GM12892 (cell line): Measurements from ENCODE around the gene FLCN.

Source experiments
- DNase-seq: peaks from one replicate; pipeline ENCODE4 v3.0.0; 2011; ENCODE audit not compliant: insufficient read length
- FAIRE-seq: peaks from 2 replicates; lab custom pipeline; 2011; peaks lifted over from hg19 to GRCh38; lab: Jason Lieb, UNC
- POLR2A ChIP-seq: IDR thresholded peaks from 2 replicates; pipeline ENCODE4 v1.6.1; 2011; ENCODE audit warnings: low read depth, low read length, control low read depth
- POLR2AphosphoS5 ChIP-seq: IDR thresholded peaks from 2 replicates; pipeline ENCODE4 v1.6.1; 2011; ENCODE audit warnings: low read depth, low read length, control low read depth
- TAF1 ChIP-seq: IDR thresholded peaks from 2 replicates; pipeline ENCODE4 v1.6.1; 2011; ENCODE audit warnings: low read depth, mild to moderate bottlenecking, control low read depth, low read length, borderline replicate concordance

The FLCN gene

GRCh38 chr17:17167986-17168385 lies 69.0 kb downstream of the FLCN start:
- TF ChIP-seq TAF1: no peak
- no peak for FAIRE-seq
- no peak for DNase-seq

GRCh38 chr17:17167356-17167755 lies 69.6 kb downstream of the FLCN start:
- DNase-seq: no peak
- no peak for FAIRE-seq
- TF ChIP-seq POLR2A (no peak), TAF1 (no peak), POLR2AphosphoS5 (no peak)

- DNase-seq: no peak
- no peak for TF ChIP-seq POLR2A
- no peak for TF ChIP-seq POLR2AphosphoS5
- TF ChIP-seq TAF1: no peak
- FAIRE-seq: no peak
Observed at GRCh38 chr17:17166446-17166845, 70.5 kb downstream of the FLCN start.

GRCh38 chr17:17165666-17166308 lies 71.2 kb downstream of the FLCN start:
- FAIRE-seq: no peak

GRCh38 chr17:17164676-17165075 lies 72.3 kb downstream of the FLCN start:
- TF ChIP-seq POLR2A (no peak), TAF1 (no peak), POLR2AphosphoS5 (no peak)
- DNase-seq: no peak
- FAIRE-seq: no peak

More at GRCh38 chr17:17165666-17166308, 71.2 kb downstream of the FLCN start:
- TF ChIP-seq POLR2AphosphoS5 (no peak), TAF1 (no peak), POLR2A (no peak)
- no peak for DNase-seq

- DNase-seq: no peak
- TF ChIP-seq TAF1 (no peak), POLR2A (no peak), POLR2AphosphoS5 (no peak)
- FAIRE-seq: no peak
Observed at GRCh38 chr17:17164156-17164555, 72.8 kb downstream of the FLCN start.
